Thyroid gland (tissue), 4 donors: ENCODE results near the gene SP100.

Source experiments
- POLR2A ChIP-seq, 2 donors: fragments of 450-650 bp; IDR thresholded peaks; one replicate each; pipeline ENCODE4 v1.6.1; 2017; ENCODE audit warnings: antibody characterized with exemption in 2 of 2, mild to moderate bottlenecking in 2 of 2, moderate library complexity in 1 of 2
- TF ChIP-seq, protein P1 (sequence below), 6 experiments: fragments of 200-600 bp in 3 of 6; fragments of 450-650 bp in 3 of 6; sonication (generic) in 3 of 6; IDR thresholded peaks; one replicate each; pipeline ENCODE4 v1.5.1; 2016 to 2019; ENCODE audit warnings: antibody characterized with exemption in 6 of 6, mild to moderate bottlenecking in 2 of 6, inconsistent platforms in 1 of 6, moderate library complexity in 1 of 6

DNA sequence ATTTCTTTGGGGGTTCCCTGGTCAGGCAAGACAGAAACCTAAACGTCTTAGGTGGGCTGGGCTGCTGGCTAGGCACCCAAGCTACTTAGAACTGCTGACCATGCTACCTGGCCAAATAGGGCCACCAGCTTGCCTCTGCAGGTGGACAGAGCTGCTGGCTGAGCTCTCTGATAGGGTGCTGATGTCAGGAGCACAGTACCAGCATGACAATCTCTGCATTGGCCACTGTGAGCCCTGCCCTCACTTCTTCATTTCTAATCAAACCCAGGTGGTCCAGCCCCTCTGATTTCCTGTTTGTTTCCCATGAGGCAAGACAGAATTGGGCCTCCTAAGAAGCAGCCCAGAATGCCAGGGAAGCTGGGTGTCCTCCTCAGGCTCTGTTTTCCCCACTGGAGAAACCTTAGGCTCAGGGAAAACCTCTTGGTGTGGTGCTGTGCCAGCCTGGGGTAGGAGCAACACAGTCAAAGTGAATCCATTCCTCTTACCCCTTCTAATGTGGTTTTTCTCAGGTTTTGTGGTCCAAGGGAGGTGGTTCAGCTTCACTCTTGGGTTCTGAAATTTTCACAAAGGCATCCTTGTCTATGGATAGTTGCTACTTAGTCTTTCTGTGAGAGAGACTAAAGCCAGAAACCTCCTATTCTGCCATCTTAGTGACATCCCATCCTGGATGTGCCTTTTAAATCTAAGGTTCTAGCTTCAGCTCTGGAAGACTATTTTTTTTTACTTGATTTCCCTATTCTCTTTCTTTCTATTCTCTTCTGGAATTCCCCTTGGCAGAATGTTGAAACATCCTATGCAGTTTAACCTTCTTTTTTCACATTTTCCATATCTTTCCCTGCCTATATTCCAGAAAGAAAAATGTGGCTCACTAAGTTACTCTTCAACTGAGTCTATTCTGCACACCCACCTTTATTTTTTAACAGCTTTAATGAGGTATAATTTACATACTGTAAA, 15.2 kb downstream of the SP100 start:
- TF ChIP-seq, protein P1, sequence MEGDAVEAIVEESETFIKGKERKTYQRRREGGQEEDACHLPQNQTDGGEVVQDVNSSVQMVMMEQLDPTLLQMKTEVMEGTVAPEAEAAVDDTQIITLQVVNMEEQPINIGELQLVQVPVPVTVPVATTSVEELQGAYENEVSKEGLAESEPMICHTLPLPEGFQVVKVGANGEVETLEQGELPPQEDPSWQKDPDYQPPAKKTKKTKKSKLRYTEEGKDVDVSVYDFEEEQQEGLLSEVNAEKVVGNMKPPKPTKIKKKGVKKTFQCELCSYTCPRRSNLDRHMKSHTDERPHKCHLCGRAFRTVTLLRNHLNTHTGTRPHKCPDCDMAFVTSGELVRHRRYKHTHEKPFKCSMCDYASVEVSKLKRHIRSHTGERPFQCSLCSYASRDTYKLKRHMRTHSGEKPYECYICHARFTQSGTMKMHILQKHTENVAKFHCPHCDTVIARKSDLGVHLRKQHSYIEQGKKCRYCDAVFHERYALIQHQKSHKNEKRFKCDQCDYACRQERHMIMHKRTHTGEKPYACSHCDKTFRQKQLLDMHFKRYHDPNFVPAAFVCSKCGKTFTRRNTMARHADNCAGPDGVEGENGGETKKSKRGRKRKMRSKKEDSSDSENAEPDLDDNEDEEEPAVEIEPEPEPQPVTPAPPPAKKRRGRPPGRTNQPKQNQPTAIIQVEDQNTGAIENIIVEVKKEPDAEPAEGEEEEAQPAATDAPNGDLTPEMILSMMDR (IDR thresholded peaks at IDR 0.05): no peak
- TF ChIP-seq POLR2A (IDR thresholded peaks at IDR 0.05): no peak
